NCI-H345 treated with DMSO at 0.1 percent for 48 hours (cell line): ENCODE results near the gene CAV2.

ENCODE experiments used
- DNase-seq: peaks from one replicate; lab custom pipeline; 2025; ENCODE audit not compliant: unreplicated experiment; lab: John Stamatoyannopoulos, UW

CAV2 gene

GRCh38 chr7:116545411-116545993 is 46.0 kb downstream of the CAV2 start:
- DNase-seq, result no peak

- no peak for DNase-seq
These were observed 46.5 kb downstream of the CAV2 start for GRCh38 chr7:116546054-116546453.

DNA sequence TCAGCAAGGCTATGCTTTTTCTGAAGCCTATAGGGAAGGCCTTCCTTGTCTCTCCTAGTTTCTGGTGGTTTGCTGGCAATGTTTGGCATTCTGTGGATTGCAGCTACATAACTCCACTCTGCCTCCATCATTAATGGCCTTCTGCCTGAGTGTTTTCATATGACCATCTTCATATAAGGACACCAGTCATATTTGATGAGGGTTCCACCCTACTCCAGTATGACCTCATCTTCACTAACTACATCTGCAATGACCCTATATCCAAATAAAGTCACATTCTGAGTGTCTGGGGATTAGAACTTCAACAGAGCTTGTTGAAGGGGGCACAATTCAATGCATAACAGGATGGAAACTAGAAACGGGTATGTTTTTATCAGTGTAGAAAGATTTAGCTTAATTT is 47.4 kb downstream of the CAV2 start:
- no peak for DNase-seq

- DNase-seq, result no peak
These were observed 47.8 kb downstream of the CAV2 start for GRCh38 chr7:116547347-116547746.

DNA sequence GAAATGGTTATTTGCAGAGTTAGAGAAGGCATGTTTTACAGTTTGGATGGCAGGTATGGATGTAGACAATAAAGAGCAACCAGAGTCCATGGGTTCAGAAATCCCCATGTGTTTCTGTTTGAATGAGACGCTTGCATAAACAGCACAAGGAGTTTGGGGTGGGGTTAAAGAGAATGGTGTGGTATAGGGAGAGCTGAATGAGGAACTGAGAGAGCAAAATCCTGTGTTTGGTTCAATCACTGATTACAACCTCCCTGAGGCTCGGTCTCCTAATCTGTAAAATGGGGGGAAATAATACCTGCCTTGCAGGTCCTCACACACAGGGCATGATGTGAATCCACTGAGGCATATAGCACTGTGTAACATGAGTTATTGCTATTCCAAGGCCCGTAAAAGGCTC is 49.0 kb downstream of the CAV2 start:
- DNase-seq, result no peak

- DNase-seq, result no peak
These were observed 49.8 kb downstream of the CAV2 start for GRCh38 chr7:116549370-116549769.

GRCh38 chr7:116551692-116552091 is 52.2 kb downstream of the CAV2 start:
- DNase-seq, result no peak

DNA sequence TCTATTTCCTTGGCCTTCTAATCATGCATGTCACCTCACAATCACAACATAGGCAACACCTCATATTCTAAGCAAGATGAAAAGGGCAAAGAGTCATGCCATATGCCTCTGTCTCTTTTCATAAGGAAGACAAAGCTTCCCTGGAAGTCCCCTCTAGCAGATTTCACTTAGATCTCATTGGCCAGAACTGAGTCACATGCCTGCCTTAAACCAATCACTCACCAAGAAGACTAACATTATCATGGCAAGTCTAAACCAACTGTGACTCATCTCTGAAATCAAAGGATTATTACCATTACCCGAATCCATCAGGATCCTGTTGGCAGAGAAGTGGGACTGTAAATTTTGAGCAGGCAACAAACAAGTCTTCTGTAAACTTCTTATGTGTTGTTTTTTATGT is 53.1 kb downstream of the CAV2 start:
- DNase-seq, result no peak

DNA sequence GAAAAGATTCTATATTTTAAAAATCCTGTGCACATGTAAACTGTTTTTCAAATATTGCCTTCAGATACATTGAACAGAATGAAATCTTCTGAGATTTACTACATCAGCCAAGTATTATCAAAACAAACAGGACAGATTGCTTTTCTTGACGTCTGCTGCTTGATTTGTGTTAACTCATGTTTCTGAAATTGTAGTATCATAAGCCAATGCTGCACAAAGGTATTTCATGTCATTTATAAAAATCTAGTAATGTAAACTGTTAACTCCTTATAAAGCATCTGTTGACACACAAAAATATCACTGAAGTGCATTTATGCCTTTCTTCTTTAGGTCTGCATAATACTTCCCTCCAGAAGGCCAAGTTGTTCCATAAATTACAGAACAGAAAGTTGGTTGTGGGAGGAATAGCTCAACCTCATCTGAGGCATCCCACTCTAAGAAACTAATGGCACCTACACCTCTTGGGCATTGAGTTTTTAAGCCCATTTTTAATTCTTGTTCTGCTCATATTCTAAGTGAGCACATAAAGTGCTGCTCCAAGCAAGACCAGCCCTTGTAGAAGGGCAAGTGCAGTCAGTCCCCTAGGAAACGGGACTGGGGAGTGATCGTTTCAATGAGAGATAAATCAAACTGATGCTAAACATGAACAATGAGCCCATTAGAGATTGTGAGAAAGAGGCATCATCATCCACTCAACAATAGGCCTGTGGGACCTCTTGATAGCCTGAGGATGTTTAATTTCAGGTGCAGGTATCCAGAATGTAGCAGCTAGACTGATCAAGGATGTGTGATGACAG is 53.8 kb downstream of the CAV2 start:
- DNase-seq, result no peak

- no peak for DNase-seq
These were observed 54.9 kb downstream of the CAV2 start for GRCh38 chr7:116554436-116554835.

DNA sequence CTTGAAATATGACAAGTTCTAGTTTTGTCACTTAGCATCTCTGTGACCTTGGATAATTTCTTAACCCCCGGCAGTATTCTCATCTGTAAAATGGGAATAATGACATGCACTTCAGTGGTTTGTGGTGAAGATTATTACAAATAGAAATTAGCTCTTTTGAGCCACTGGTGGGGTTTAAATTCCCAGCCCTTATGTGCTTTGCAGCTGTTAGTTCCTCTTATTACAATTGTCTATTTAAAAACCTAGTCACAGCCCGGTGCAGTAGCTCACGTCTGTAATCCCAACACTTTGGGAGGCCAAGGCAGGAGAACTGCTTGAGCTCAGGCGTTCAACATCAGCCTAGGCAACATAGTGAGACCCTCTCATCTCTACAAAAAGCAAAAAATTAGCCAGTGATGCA is 55.4 kb downstream of the CAV2 start:
- DNase-seq, result no peak

DNA sequence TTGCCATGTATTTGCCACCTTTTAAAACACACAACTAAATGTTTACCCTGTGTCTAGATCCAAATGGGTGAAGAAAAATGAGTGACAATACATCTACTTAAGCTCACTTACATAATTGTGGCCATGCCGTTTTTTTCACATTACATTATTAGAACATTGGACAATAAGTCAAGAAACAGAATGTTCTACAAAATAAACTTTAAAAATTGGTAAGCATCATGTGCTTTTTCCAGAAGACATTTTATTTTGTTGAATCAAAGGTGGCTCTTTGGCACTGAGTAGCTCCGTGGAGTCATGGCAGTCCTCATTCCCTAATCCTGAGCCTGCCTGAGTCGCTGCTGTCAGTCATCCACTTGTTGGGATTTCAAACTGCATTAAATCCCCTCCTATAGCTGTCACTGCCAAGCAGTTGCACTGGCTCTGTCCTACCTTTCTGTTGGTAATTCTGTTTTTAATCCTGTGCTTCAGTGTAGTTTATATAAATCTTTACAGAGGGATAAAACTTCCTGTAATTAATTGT is 57.6 kb downstream of the CAV2 start:
- no peak for DNase-seq

GRCh38 chr7:116557901-116558300 is 58.4 kb downstream of the CAV2 start:
- DNase-seq, result no peak
